Measurements from ENCODE around the gene NAA25. TPM values are rescaled to one million over a fixed set of nuclear protein-coding genes. Genes with fewer than 3 reads are reported as not detected.

The NAA25 gene
- 12.0 and 14.9 TPM in 2 replicates for total RNA-seq

DNA sequence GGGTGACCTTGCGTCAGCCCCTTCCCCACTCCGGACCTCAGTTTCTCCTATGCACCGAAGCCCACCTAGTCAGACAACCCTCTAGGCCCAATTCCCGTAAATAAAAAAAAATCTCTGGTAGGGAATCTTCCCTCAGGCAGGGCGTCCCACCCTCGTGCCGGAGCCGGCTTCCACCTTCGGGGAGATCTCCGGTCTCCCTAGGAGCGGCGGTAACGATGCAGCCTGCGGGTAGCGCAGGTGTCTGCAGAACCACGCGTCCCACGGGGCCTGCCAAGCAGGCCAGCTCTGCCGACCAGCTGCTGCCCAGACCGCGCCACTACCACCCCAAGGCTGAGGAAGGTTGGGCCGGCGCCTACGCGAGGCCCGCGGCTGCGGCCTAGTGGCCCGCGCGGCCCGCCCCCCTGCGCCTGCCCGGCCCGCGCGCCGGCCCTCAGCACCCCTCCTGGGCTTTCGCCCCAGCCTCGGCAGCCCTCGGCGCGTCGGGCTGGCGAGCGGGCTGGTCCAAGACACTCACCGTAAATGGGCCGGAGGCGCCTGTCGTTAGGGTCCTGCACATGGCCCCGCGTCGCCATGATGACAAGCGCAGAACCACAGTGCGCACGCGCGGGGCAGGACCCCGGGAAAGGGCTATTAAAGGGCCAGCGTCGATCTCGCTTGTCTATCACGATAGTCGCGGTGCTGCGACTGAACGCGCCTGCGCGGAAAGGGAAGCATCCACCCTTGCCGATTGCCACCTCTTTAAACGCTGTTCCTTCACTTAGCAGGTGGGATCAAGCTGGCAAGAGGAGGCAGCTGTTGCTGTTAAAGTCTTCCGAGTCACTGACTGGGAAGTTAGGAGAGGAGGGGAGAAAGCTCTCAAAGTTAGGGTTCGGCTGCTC lies at the start of gene NAA25:
Gene NAA25 (minus strand): TSS at position 582 of the 878 bp plus-strand sequence. CDS start 10 bp downstream, at position 572.

DNA sequence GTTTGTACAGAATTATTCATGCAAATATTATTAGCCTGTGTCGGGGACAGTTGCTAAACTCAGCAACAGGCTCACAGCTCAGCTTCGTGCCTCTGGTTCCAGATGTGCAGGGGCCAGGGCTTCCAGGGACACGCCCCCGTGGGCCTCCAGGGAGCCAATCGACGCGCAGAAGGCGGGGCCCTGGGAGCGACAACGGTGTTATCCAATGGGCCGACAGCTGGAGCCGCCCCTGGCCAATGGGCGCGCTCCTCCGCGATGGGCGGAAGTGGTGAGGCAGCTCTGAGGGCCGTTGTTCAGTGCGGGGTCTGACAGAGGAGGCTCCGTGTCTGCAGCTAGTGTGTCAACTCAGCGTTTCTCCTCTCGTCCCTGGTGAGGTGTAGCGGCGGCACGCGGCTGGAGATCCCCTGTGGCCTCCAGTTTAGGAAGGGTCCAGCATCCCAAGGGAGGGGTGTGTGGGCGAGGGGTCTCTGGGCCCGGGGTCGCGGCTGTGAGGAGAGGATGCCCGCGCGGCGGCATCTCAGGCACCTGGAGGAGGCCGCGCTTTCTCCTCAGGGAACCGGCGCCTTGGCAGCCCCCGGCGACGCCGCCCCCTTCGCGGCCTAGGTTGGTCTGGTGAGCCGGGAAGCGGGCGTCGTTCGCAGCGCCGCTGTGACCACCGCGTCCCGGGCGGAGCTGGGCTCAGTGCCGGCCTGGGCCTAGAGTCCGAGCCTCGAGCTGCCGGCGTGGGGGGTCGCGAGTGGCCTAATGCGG lies 16.8 kb upstream of the NAA25 start, which contains the start of gene TRAFD1:
Gene TRAFD1 (plus strand): TSS at position 311 of the 750 bp plus-strand sequence. CDS start 4,963 bp downstream, outside the sequence.

DNA sequence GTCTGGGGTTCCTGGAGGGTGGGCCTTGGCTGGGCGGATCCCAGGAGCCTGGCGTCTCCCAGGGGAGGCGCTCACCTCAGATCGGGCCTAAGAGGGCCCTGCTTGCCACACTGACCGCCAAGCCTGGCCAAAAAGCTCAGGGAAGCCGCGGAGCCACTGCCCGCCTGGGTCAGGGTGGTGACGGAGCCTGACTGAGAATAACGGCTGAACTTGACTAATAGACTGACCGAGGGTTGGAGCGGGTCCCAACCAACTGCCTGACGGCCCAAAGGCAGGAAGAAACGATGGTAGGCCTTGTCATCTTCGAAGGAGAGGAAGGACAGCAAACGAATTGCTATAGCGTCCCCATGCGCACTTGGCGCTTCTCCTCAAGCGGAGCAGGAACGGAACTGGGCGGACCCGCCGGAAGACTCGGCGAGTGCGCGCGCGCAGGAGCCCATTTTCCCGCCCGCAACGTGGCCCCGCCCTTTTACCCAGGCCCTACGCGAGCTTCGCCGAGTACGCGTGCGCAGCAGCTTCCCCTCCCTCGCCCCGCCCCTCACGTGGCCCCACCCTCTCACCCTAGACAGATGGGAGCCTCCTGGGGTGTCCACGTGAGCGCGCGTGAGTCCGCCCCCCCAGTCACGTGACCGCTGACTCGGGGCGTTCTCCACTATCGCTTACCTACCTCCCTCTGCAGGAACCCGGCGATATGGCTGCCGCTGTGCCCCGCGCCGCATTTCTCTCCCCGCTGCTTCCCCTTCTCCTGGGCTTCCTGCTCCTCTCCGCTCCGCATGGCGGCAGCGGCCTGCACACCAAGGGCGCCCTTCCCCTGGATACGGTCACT lies 95.6 kb downstream of the NAA25 start, which contains the start of the genes ERP29 and TMEM116:
Gene ERP29 (plus strand): TSS at position 652 of the 826 bp plus-strand sequence. CDS start 40 bp downstream, at position 692.
Gene TMEM116 (minus strand): TSS at position 391 of the 826 bp plus-strand sequence. CDS start 7,895 bp downstream, outside the sequence.

Other genes starting within 250 kb of the NAA25 start
- 0.74 and 1.1 TPM in 2 replicates for gene TMEM116, start 95.6 kb downstream of the NAA25 start, total RNA-seq
- gene ERP29, start 95.4 kb downstream of the NAA25 start, total RNA-seq, result 60.5 and 69.8 TPM in 2 replicates
- 24.6 and 28.4 TPM in 2 replicates for gene TRAFD1, start 16.8 kb upstream of the NAA25 start, total RNA-seq

Measured in mammary microvascular endothelial cell (primary cell).